Measurements from ENCODE around the gene BTG4. TPM values are rescaled to one million over a fixed set of nuclear protein-coding genes. Genes with fewer than 3 reads are reported as not detected.

BTG4 gene
- total RNA-seq, 3 donors from 2014 or later: not detected

GRCh38 chr11:111537336-111537860 lies 25.2 kb upstream of the BTG4 start:
- Histone ChIP-seq H3K36me3 (no peaks in the 10 kb centered on the region), H3K27me3 (peaks cover 0 to 3% of the 10 kb centered on the region in 2 donors), H3K9me3 (no peaks in the 10 kb centered on the region), H3K27ac (no peak overlapping the region), H3K4me3 (no peak overlapping the region), H3K4me1 (no peaks in the 10 kb centered on the region)
- TF ChIP-seq POLR2AphosphoS5 (IDR thresholded peaks at IDR 0.05) (no peak), CTCF (IDR thresholded peaks at IDR 0.05) (no peak), POLR2A (IDR thresholded peaks at IDR 0.05) (no peak)
- intact Hi-C loops (cut with DNase I; ENCODE audit: low total_unique reads): no loop called here
- no peak for DNase-seq (ENCODE audit: low spot score in 2 of 2)

DNA sequence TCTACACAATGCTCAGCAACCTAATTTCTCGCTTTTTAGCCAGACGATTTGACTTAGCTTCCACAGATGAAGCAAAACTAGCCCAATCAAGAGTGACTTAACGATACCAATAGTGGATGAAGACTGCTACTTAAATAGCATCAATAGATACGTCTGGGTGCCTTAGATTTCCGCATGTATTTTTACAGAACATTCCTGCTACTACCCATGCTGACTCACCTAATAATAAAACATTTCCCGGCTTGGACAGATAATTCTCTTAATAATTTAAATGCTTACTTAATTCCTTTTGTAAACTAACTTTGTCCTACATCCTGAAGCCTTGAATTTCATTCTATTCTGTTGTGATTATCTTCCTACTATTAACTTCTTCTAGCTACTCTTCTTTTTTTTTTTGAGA lies 23.1 kb upstream of the BTG4 start:
- H3K4me1 ChIP-seq: no peaks in the 10 kb centered on the region
- intact Hi-C loops (cut with DNase I; ENCODE audit: low total_unique reads): no loop called here
- no peak overlapping the region for H3K27ac ChIP-seq
- no peaks in the 10 kb centered on the region for H3K36me3 ChIP-seq
- no peak for DNase-seq (ENCODE audit: low spot score in 2 of 2)
- TF ChIP-seq CTCF (IDR thresholded peaks at IDR 0.05): no peak
- no peak for TF ChIP-seq POLR2A (IDR thresholded peaks at IDR 0.05)
- no peak for TF ChIP-seq POLR2AphosphoS5 (IDR thresholded peaks at IDR 0.05)
- H3K4me3 ChIP-seq: no peak overlapping the region
- no peaks in the 10 kb centered on the region for H3K9me3 ChIP-seq
- no peaks in the 10 kb centered on the region for H3K27me3 ChIP-seq

DNA sequence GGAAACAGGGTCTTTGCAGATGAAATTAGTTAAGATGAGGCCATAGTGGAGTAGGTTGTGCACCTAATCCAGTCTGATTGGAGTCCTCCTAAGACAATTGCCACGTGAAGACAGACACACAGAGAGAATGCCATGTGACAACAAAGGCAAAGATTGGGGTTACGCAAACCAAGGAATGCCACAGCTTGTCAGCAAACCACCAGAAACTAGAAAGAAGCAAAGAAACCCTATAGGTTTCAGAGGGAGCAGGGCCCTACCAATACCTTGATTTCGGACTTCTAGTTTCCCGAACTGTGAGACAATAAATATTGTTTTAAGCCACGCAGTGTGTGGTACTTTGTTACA lies 20.2 kb upstream of the BTG4 start:
- Histone ChIP-seq H3K4me3 (no peak overlapping the region), H3K36me3 (no peaks in the 10 kb centered on the region), H3K27me3 (no peaks in the 10 kb centered on the region), H3K9me3 (no peaks in the 10 kb centered on the region), H3K27ac (no peak overlapping the region), H3K4me1 (no peaks in the 10 kb centered on the region)
- intact Hi-C loops (cut with DNase I; ENCODE audit: low total_unique reads): no loop called here
- no peak for TF ChIP-seq CTCF (IDR thresholded peaks at IDR 0.05)
- DNase-seq (ENCODE audit: low spot score in 2 of 2): no peak

DNA sequence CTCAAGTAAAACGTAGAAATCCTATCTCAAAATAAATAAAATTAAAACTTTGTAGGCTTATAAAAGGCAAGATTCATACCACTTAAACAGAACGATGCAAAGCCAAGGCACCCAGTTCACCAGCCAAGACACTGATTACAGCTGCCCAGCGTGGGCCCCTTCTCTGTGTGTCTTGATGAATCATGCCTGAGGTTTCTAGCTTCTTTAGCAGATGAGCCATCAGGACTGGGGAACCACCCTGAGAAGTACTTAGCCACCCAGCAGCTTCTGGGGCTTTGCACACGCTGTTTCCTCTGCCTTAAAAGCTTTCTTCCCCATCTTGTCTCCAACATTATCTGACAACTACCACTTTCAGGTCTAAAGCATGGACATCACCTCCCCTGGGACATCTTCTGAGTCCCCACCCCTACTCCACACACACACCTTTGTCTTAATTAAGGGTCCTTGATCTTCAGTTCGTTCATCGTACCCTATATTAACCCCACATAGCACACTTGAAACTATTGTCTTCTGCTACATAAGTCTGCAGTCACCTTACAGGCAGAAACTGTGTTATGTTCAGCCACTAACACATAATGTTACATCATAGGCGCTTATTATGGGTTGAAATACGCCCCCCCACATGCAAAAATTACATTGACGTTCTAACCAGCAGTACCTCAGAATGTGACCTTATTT lies 19.6 kb upstream of the BTG4 start:
- Histone ChIP-seq H3K4me1 (no peaks in the 10 kb centered on the region), H3K4me3 (no peak overlapping the region), H3K36me3 (no peaks in the 10 kb centered on the region), H3K9me3 (no peaks in the 10 kb centered on the region), H3K27ac (no peak overlapping the region), H3K27me3 (no peaks in the 10 kb centered on the region)
- intact Hi-C loops (cut with DNase I; ENCODE audit: low total_unique reads): no loop called here
- TF ChIP-seq POLR2A (IDR thresholded peaks at IDR 0.05) (no peak), POLR2AphosphoS5 (IDR thresholded peaks at IDR 0.05) (no peak), CTCF (IDR thresholded peaks at IDR 0.05) (no peak)
- DNase-seq (ENCODE audit: low spot score in 2 of 2): no peak

GRCh38 chr11:111531136-111531535 lies 18.9 kb upstream of the BTG4 start:
- DNase-seq (ENCODE audit: low spot score in 2 of 2): no peak
- Histone ChIP-seq H3K4me1 (no peaks in the 10 kb centered on the region), H3K27me3 (no peaks in the 10 kb centered on the region), H3K36me3 (no peaks in the 10 kb centered on the region), H3K9me3 (no peaks in the 10 kb centered on the region), H3K27ac (no peak overlapping the region), H3K4me3 (no peak overlapping the region)
- intact Hi-C loops (cut with DNase I; ENCODE audit: low total_unique reads): no loop called here
- TF ChIP-seq POLR2AphosphoS5 (IDR thresholded peaks at IDR 0.05) (no peak), CTCF (IDR thresholded peaks at IDR 0.05) (no peak), POLR2A (IDR thresholded peaks at IDR 0.05) (no peak)
